Activated CD4-positive, alpha-beta memory T cell treated with anti-CD3 and anti-CD28 coated beads for 36 hours (primary cell): ENCODE measurements around the gene AGL. TPM values are rescaled to one million over a fixed set of nuclear protein-coding genes. Genes with fewer than 3 reads are reported as not detected.
"Not testable (repeated sequence)": the region's sequence is repeated elsewhere in the genome, so short reads cannot be mapped to it uniquely, and the experiment has no call there.

Experiments used
- CTCF ChIA-PET: fragments of 350-600 bp; sonication (Branson Sonifier 250); formaldehyde crosslinking; loops from one replicate; lab custom pipeline; 2021; ENCODE audit warnings: antibody characterized with exemption, inconsistent platforms; lab: Charles Lee
- POLR2A ChIA-PET: fragments of 350-600 bp; sonication (Branson Sonifier 250); formaldehyde crosslinking; loops from one replicate; lab custom pipeline; 2021; ENCODE audit warnings: antibody characterized with exemption; lab: Charles Lee
- DNase-seq: peaks from one replicate; pipeline ENCODE4 v3.0.0-alpha.2; 2020
- H3K27ac Mint-ChIP-seq: one replicate; pipeline ENCODE4 v1.8.0; 2021; ENCODE audit warnings: mixed read lengths
- H3K27me3 Mint-ChIP-seq: one replicate; pipeline ENCODE4 v1.8.0; 2021; ENCODE audit warnings: mixed read lengths
- H3K36me3 Mint-ChIP-seq: one replicate; pipeline ENCODE4 v1.8.0; 2021; ENCODE audit warnings: mixed read lengths
- H3K4me1 Mint-ChIP-seq: one replicate; pipeline ENCODE4 v1.8.0; 2021; ENCODE audit warnings: low read depth, mixed read lengths
- H3K4me3 Mint-ChIP-seq: one replicate; pipeline ENCODE4 v1.8.0; 2021; ENCODE audit warnings: mild to moderate bottlenecking, mixed read lengths
- H3K9me3 Mint-ChIP-seq: one replicate; pipeline ENCODE4 v1.8.0; 2021; ENCODE audit warnings: mixed read lengths
- intact Hi-C: fragments of 100-400 bp; cut with micrococcal nuclease; formaldehyde crosslinking; loops from one replicate; pipeline ENCODE4 v1.15.1; 2023
- total RNA-seq, 2 experiments: library from RNA; stranded (reverse); gene quantifications; one replicate each; pipeline ENCODE4 v1.2.3, GENCODE V29; 2021

The AGL gene
- total RNA-seq, 2 experiments from 2014 or later, result 19.0 to 19.7 TPM

DNA sequence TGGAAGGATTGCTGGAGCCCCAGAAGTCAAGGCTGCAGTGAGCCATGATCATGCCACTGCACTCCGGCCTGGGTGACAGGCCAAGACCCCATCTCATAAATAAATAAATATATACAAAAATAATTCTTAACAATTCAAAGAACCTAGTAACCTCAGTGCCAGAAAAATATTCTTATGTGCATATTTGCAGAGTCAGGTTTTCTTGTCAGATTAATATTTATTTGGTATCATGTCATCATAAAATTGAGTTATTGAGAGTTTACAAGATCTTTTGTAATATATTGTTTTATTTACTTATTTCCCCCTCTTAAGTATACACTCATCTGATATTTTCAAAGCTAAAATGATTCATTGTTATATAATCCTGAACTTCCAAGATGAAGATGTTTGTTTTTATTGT is 24.5 kb upstream of the AGL start:
- DNase-seq, result no peak
- Mint-ChIP-seq H3K27me3 (no peaks in the 10 kb centered on the region), H3K27ac (no peak overlapping the region), H3K9me3 (peaks cover 3% of the 10 kb centered on the region), H3K36me3 (no peaks in the 10 kb centered on the region), H3K4me1 (peaks cover 4% of the 10 kb centered on the region), H3K4me3 (no peak overlapping the region)
- intact Hi-C loops, result no loop called here
- ChIA-PET POLR2A (no interaction called here), CTCF (no interaction called here)

DNA sequence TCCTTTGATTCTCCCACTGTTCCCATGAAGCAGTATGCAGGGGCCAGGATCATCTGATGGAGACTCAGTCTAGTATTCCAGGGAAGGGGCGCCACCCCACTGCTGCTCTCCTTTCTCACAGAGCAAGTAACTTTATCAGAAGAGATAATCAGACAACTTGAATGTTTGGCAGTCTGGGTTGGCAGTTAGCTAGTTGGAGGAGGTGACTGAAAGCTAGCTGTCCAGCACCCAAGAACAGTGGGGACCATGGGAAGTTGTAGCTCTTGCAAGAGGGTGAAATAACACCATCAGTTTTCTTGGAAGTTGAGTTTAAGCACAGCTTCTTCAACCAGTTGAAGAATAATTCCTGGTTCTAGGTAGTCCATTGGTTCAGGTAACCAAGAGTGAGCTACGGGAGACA is 22.2 kb upstream of the AGL start:
- H3K27me3 Mint-ChIP-seq, result no peaks in the 10 kb centered on the region
- no peaks in the 10 kb centered on the region for H3K4me1 Mint-ChIP-seq
- H3K4me3 Mint-ChIP-seq, result no peak overlapping the region
- ChIA-PET POLR2A (no interaction called here), CTCF (interaction anchor here (0.7 kb wide), 1 partner anchor 1041 kb away, joined by 3 read pairs; no protein-coding TSS in a partner anchor)
- H3K9me3 Mint-ChIP-seq, result peaks cover 7% of the 10 kb centered on the region
- intact Hi-C loops, result no loop called here
- no peaks in the 10 kb centered on the region for H3K36me3 Mint-ChIP-seq
- no peak for DNase-seq
- H3K27ac Mint-ChIP-seq, result no peak overlapping the region

DNA sequence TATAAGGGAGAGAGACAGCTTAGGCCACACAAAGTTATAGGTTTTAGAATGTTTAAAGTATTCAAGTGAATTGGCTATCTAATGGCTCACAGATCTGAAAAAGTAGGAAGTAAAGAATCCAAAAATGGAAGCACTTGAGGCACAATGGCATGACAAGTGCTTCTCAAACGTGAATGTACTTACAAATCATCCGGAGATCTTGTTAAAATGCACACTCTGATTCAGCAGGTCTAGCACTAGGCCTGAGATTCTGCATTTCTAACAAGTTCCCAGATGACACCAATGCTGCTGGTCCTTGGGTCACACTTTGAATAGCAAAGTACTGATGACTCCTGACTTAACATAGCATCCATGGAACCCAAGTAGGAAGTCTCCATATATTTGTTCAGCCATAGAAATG is 20.9 kb upstream of the AGL start:
- CTCF ChIA-PET, result no interaction called here
- Mint-ChIP-seq H3K4me1 (no peaks in the 10 kb centered on the region), H3K27ac (no peak overlapping the region), H3K36me3 (no peaks in the 10 kb centered on the region), H3K4me3 (no peak overlapping the region), H3K27me3 (no peaks in the 10 kb centered on the region), H3K9me3 (peaks cover 7% of the 10 kb centered on the region)
- intact Hi-C loops, result no loop called here
- POLR2A ChIA-PET, result no interaction called here
- DNase-seq, result no peak

DNA sequence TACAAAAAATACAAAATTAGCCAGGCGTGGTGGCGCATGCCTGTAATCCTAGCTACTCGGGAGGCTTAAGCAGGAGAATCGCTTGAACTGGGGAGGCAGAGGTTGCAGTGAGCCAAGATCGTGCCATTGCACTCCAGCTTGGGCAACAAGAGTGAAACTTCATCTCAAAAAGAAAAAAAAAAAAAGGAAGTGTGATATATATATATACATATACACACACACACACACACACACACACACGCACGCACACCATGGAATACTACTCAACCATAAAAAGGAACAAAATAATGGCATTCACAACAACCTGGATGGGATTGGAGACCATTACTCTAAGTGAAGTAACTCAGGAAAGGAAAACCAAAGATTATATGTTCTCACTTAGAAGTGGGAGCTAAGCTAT is 16.2 kb upstream of the AGL start:
- H3K4me1 Mint-ChIP-seq, H3K9me3 Mint-ChIP-seq, intact Hi-C loops, POLR2A ChIA-PET, H3K27ac Mint-ChIP-seq, H3K36me3 Mint-ChIP-seq, H3K27me3 Mint-ChIP-seq, H3K4me3 Mint-ChIP-seq, DNase-seq: not testable (repeated sequence)
- CTCF ChIA-PET, result interaction anchor here (0.7 kb wide), 1 partner anchor 10 kb away, joined by 3 read pairs; no protein-coding TSS in a partner anchor

DNA sequence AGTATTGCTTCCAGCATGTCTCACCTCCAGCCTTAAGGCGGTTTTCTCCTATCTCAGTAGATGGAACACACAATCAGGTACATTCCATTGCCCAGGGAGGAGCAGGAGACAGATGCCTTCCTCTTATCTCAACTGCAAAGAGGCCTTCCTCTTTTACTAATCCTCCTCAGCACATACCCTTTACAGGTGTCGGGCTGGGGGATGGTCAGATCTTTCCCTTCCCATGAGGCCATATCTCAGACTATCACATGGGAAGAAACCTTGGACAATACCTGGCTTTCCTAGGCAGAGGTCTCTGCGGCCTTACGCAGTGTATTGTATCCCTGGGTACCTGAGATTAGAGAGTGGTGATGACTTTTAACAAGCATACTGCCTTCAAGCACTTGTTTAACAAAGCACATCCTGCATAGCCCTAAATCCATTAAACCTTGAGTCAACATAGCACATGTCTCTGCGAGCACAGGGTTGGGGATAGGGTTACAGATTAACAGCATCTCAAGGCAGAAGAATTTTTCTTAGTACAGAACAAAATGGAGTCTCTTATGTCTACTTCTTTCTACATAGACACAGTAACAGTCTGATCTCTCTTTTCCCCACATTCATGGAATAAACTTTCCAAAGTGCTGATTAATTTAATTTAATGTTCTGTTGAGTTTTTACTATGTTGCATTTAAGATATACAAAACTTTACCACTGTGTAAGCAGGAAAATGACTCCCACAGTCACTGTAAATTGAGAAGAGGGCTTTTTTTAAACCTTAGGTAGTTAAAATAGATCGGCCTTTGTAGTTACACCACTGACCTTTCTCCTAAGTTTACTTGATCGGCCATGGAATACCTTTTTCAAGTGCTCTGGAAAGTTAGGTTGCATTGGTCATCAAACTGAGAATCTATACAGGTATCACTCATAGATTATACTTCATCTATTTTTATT is 13.7 kb upstream of the AGL start:
- H3K27me3 Mint-ChIP-seq, POLR2A ChIA-PET, DNase-seq, H3K27ac Mint-ChIP-seq, H3K4me1 Mint-ChIP-seq, H3K4me3 Mint-ChIP-seq, CTCF ChIA-PET, intact Hi-C loops, H3K36me3 Mint-ChIP-seq: not testable (repeated sequence)
- H3K9me3 Mint-ChIP-seq, result peaks cover 14% of the 10 kb centered on the region

DNA sequence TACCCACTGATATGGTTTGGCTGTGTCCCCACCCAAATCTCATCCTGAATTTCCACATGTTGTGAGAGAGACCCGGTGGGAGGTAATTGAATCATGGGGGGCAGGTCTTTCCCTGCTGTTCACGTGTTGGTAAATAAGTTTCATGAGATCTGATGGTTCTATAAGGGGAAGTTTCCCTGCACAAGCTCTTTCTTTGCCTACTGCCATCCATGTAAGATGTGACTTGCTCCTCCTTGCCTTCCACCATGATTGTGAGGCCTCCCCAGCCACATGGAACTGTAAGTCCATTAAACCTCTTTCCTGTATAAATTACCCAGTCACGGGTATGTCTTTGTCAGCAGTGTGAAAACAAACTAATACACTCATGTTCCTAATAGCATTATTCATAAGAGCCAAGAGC is 9.8 kb upstream of the AGL start:
- H3K27me3 Mint-ChIP-seq, H3K36me3 Mint-ChIP-seq, H3K27ac Mint-ChIP-seq, H3K4me1 Mint-ChIP-seq, DNase-seq, H3K4me3 Mint-ChIP-seq, intact Hi-C loops, CTCF ChIA-PET, POLR2A ChIA-PET: not testable (repeated sequence)
- peaks cover 10% of the 10 kb centered on the region for H3K9me3 Mint-ChIP-seq

DNA sequence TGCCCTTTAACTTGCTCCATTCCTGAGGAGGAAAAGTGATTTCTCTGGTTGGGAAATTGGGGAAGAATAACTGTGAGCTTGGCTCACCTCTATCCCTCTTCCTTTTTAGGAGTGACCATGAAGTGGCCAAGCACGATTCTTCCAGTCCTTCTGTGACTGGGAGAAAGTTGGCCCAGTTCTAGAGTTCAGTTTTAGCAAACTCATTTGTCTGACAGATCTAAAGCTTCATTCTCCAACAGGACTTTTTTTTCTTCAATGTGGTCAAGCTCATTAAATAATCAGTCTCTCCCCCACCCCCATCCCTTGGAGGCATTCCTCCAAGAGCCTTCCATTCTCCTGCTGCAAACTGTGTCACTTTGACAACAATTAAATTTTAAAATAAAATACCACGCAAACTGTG is 6.4 kb upstream of the AGL start:
- intact Hi-C loops, result no loop called here
- Mint-ChIP-seq H3K27ac (no peak overlapping the region), H3K4me3 (no peak overlapping the region), H3K9me3 (peaks cover 10% of the 10 kb centered on the region), H3K36me3 (peaks cover 2% of the 10 kb centered on the region), H3K4me1 (peaks cover 11% of the 10 kb centered on the region), H3K27me3 (no peaks in the 10 kb centered on the region)
- ChIA-PET POLR2A (no interaction called here), CTCF (interaction anchor here (0.5 to 0.6 kb wide), 2 partner anchors 10 to 612 kb away, joined by 3 read pairs; no protein-coding TSS in a partner anchor)
- no peak for DNase-seq

DNA sequence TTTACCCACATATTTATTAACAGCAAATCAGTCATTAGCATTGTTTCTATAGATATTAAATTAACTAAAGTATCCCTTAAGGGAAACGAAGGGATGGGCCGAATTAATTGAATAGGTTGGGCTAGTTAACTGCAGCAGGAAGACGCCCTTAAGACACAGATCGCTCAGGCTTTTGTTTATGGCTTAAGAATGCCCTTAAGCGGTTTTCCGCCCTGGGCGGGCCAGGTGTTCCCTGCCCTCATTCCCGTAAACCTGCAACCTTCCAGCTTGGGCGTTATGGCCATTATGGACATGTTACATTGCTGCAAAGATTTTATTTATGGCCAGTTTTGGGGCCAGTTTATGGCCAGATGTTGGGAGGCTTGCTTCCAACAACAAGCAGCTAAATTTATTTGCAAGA is 5.0 kb upstream of the AGL start:
- POLR2A ChIA-PET, H3K36me3 Mint-ChIP-seq, intact Hi-C loops, H3K27ac Mint-ChIP-seq, H3K4me3 Mint-ChIP-seq, DNase-seq, H3K27me3 Mint-ChIP-seq, H3K9me3 Mint-ChIP-seq: not testable (repeated sequence)
- CTCF ChIA-PET, result interaction anchor here (0.6 kb wide), 1 partner anchor 193 kb away, joined by 4 read pairs; a partner anchor contains a TSS
- H3K4me1 Mint-ChIP-seq, result peaks cover 19% of the 10 kb centered on the region

DNA sequence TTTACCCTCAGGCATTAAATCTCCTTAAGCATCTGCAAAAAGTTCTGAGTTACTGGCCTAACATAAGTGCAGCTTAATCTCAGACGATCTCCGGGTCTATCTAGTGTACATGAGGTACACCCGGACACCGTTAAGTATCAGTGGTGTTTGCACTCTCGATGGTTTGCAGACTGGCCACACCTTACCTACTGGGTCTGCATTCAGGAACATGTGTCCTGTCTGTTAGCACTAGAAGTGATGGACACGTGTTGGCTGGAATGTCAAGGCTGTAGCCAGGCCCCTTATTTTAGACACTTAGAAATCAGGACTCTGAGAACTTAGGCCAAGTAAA is 783 bp upstream of the AGL start:
- Mint-ChIP-seq H3K4me1 (peaks cover 27% of the 10 kb centered on the region), H3K27ac (peak overlapping the region; percentile 82), H3K9me3 (no peaks in the 10 kb centered on the region), H3K36me3 (peaks cover 9% of the 10 kb centered on the region), H3K4me3 (peak overlapping the region; percentile 94), H3K27me3 (no peaks in the 10 kb centered on the region)
- no peak for DNase-seq
- intact Hi-C loops, result no loop called here
- ChIA-PET POLR2A (interaction anchor here (0.7 to 1.3 kb wide), 3 partner anchors 188 to 454 kb away, joined by 3 to 4 read pairs (median 3); a partner anchor contains a TSS), CTCF (no interaction called here)

DNA sequence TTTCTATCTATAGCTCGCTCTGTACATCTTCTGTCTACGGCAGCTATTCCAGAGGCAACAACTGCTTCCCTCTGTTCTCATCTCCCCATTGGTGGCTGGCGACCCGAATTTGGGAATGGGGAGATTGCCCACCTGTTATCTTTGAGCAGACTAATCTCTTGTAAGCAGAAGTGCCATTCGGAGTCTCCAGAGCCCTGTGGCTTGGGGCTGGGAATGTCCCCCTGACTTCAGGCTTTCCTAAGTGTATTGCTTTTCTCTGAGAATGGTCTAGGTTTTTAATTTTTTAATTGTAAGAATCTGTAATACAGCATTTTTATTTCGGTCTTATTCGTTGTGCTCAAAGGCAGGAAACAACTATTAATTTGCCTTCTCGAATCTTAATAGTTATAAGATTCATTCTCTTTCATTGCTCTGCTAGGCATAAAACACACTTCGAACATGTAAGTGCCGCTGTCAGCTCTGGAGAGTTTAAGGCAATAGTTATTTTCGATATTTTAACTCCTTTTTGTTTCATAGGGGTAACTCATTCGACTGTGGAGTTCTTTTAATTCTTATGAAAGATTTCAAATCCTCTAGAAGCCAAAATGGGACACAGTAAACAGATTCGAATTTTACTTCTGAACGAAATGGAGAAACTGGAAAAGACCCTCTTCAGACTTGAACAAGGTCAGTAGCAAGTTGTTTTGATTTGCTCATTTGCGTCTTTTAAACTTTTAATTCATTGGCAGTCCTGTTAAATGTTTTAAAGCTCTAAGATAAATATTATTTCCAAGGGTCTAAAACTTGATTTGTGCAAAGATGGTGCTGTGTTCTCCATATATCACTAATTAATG is 514 bp downstream of the AGL start:
- H3K27me3 Mint-ChIP-seq, result no peaks in the 10 kb centered on the region
- CTCF ChIA-PET, result no interaction called here
- peak overlapping the region; percentile 76 for H3K27ac Mint-ChIP-seq
- H3K4me1 Mint-ChIP-seq, result peaks cover 27% of the 10 kb centered on the region
- H3K9me3 Mint-ChIP-seq, result no peaks in the 10 kb centered on the region
- POLR2A ChIA-PET, result interaction anchor here (1.3 kb wide), 1 partner anchor 187 kb away, joined by 4 read pairs; a partner anchor contains a TSS
- peak overlapping the region; percentile 94 for H3K4me3 Mint-ChIP-seq
- peaks cover 11% of the 10 kb centered on the region for H3K36me3 Mint-ChIP-seq
- intact Hi-C loops, result loop anchor here (1.0 to 10.0 kb wide), 6 partner anchors 30 to 504 kb away; partner anchors contain the start of genes CDC14A and TRMT13
- no peak for DNase-seq

DNA sequence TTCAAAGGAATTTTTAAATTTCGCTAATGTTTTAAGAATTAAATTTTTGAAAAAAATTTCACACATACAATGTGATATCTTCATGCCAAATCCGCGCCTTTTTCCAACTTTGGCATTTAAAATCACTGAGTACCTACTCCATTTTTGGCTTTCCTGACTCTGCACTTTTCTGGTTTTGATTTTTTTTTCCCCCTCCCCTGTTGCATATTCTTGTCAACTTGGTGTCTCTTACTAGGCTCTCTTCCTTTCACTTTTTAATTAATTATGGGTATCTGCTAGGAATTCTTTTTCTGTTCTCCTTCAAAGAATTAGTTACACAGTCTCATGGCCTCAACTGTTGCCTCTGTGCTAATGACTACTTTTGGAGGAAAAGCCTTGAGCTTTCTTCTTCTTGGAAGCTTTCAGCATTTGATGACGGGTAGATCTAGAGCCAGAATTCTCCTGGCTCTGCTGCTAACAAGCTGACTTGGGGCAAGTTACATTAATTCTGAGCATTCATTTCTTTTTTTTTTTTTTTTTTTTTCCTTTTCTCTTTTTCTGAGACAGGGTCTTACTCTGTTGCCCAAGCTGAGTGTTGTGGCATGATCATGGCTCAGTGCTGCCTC is 1.8 kb downstream of the AGL start:
- H3K27ac Mint-ChIP-seq, result no peak overlapping the region
- ChIA-PET POLR2A (interaction anchor here (0.7 kb wide), 1 partner anchor 126 kb away, joined by 4 read pairs; no protein-coding TSS in a partner anchor), CTCF (no interaction called here)

More for the DNA sequence above, 1.8 kb downstream of the AGL start:
- no peak overlapping the region for H3K4me3 Mint-ChIP-seq
- peaks cover 16% of the 10 kb centered on the region for H3K36me3 Mint-ChIP-seq
- peaks cover 3% of the 10 kb centered on the region for H3K9me3 Mint-ChIP-seq
- H3K4me1 Mint-ChIP-seq, result peaks cover 27% of the 10 kb centered on the region
- DNase-seq, result no peak
- intact Hi-C loops, result loop anchor here (2.0 to 10.0 kb wide), 3 partner anchors 31 to 503 kb away; partner anchors contain the start of gene CDC14A
- no peaks in the 10 kb centered on the region for H3K27me3 Mint-ChIP-seq
